CD8-positive, alpha-beta memory T cell (primary cell): ENCODE measurements around the gene AIG1. TPM values are rescaled to one million over a fixed set of nuclear protein-coding genes. Genes with fewer than 3 reads are reported as not detected.
"Not testable (repeated sequence)": the region's sequence is repeated elsewhere in the genome, so short reads cannot be mapped to it uniquely, and the experiment has no call there.

Source experiments
- CTCF ChIA-PET: fragments of 350-600 bp; sonication (Branson Sonifier 250); formaldehyde crosslinking; loops from one replicate; lab custom pipeline; 2021; ENCODE audit warnings: antibody characterized with exemption; lab: Charles Lee
- POLR2A ChIA-PET: fragments of 350-600 bp; sonication (Branson Sonifier 250); formaldehyde crosslinking; loops from one replicate; lab custom pipeline; 2021; ENCODE audit warnings: antibody characterized with exemption; lab: Charles Lee
- DNase-seq, 5 donors: peaks; one replicate each; pipeline versions ENCODE4 v3.0.0 to v3.0.0-alpha.2; 2020 to 2022; ENCODE audit warnings: mixed read lengths in 1 of 5
- H3K27ac ChIP-seq: one replicate; pipeline ENCODE4 v1.7.0; 2013; ENCODE audit warnings: low read depth, mild to moderate bottlenecking, low read length, moderate library complexity
- H3K27me3 ChIP-seq: 2 replicates; pipeline ENCODE4 v1.7.0; 2013; ENCODE audit warnings: low read length, mild to moderate bottlenecking; ENCODE audit not compliant: insufficient read depth, poor library complexity, severe bottlenecking
- H3K36me3 ChIP-seq: 2 replicates; pipeline ENCODE4 v1.7.0; 2013; ENCODE audit warnings: mild to moderate bottlenecking, low read length, moderate library complexity; ENCODE audit not compliant: insufficient read depth
- H3K4me1 ChIP-seq: 2 replicates; pipeline ENCODE4 v1.7.0; 2013; ENCODE audit warnings: mild to moderate bottlenecking, low read length, moderate library complexity; ENCODE audit not compliant: insufficient read depth
- H3K4me3 ChIP-seq: 2 replicates; pipeline ENCODE4 v1.7.0; 2013; ENCODE audit warnings: mild to moderate bottlenecking, low read length
- H3K9me3 ChIP-seq: 2 replicates; pipeline ENCODE4 v1.7.0; 2013; ENCODE audit warnings: mild to moderate bottlenecking, low read length
- H3K27ac Mint-ChIP-seq, 8 donors: one replicate each; pipeline ENCODE4 v1.8.0; 2020 to 2021; ENCODE audit warnings: mixed read lengths in 8 of 8, mild to moderate bottlenecking in 6 of 8, inconsistent platforms in 3 of 8, moderate library complexity in 3 of 8
- H3K27me3 Mint-ChIP-seq, 2 donors: one replicate each; pipeline ENCODE4 v1.8.0; 2020 to 2021; ENCODE audit warnings: mixed read lengths in 2 of 2, mild to moderate bottlenecking in 1 of 2, moderate library complexity in 1 of 2
- H3K36me3 Mint-ChIP-seq, 3 donors: one replicate each; pipeline ENCODE4 v1.8.0; 2020 to 2021; ENCODE audit warnings: mixed read lengths in 3 of 3, inconsistent platforms in 1 of 3, mild to moderate bottlenecking in 1 of 3
- H3K4me1 Mint-ChIP-seq, 3 donors: one replicate each; pipeline ENCODE4 v1.8.0; 2020 to 2021; ENCODE audit warnings: mixed read lengths in 3 of 3, inconsistent platforms in 1 of 3, mild to moderate bottlenecking in 1 of 3
- H3K4me3 Mint-ChIP-seq, 7 donors: one replicate each; pipeline ENCODE4 v1.8.0; 2020 to 2021; ENCODE audit warnings: mixed read lengths in 7 of 7, mild to moderate bottlenecking in 6 of 7, moderate library complexity in 4 of 7, inconsistent platforms in 2 of 7
- H3K9me3 Mint-ChIP-seq, 5 donors: one replicate each; pipeline ENCODE4 v1.8.0; 2020 to 2022; ENCODE audit warnings: mixed read lengths in 5 of 5, mild to moderate bottlenecking in 3 of 5, moderate library complexity in 2 of 5, inconsistent platforms in 1 of 5
- polyA plus RNA-seq: library from polyadenylated mRNA; unstranded; fragments of 300-500 nt; fragmentation: Illumina TruSeq; gene quantifications from one replicate; pipeline ENCODE4 v1.2.3, GENCODE V29; 2021
- total RNA-seq, 2 experiments: library from RNA; stranded (reverse); gene quantifications; one replicate each; pipeline ENCODE4 v1.2.3, GENCODE V29; 2021

The AIG1 gene
- total and polyA plus RNA-seq, 3 experiments from 2014 or later: 6.9 to 17.3 (median 8.2) TPM

GRCh38 chr6:143333749-143334520 is 273.2 kb downstream of the AIG1 start:
- Histone ChIP-seq H3K27ac (no peak overlapping the region), H3K36me3 (no peaks in the 10 kb centered on the region), H3K4me3 (no peak overlapping the region), H3K9me3 (no peaks in the 10 kb centered on the region), H3K4me1 (no peaks in the 10 kb centered on the region), H3K27me3 (no peaks in the 10 kb centered on the region)
- Mint-ChIP-seq H3K4me3 (no peak overlapping the region), H3K4me1 (no peaks in the 10 kb centered on the region), H3K36me3 (peaks cover 3 to 6% (median 4%) of the 10 kb centered on the region in 3 donors), H3K9me3 (no peaks in the 10 kb centered on the region), H3K27me3 (no peaks in the 10 kb centered on the region), H3K27ac (no peak overlapping the region)
- ChIA-PET POLR2A (no interaction called here), CTCF (no interaction called here)
- DNase-seq: no peak

- Mint-ChIP-seq H3K4me1 (no peaks in the 10 kb centered on the region), H3K9me3 (no peaks in the 10 kb centered on the region), H3K27ac (no peak overlapping the region), H3K36me3 (peaks cover 3 to 6% (median 4%) of the 10 kb centered on the region in 3 donors), H3K4me3 (no peak overlapping the region), H3K27me3 (no peaks in the 10 kb centered on the region)
- no peak overlapping the region for H3K4me3 ChIP-seq
- no peak for DNase-seq
- ChIA-PET CTCF (no interaction called here), POLR2A (no interaction called here)
- no peak overlapping the region for H3K27ac ChIP-seq
- H3K36me3 ChIP-seq: no peaks in the 10 kb centered on the region
- H3K27me3 ChIP-seq: no peaks in the 10 kb centered on the region
- no peaks in the 10 kb centered on the region for H3K4me1 ChIP-seq
- no peaks in the 10 kb centered on the region for H3K9me3 ChIP-seq
Observed at GRCh38 chr6:143335865-143336264, 275.2 kb downstream of the AIG1 start.

- H3K4me3 Mint-ChIP-seq: no peak overlapping the region
- POLR2A ChIA-PET: no interaction called here
Observed at GRCh38 chr6:143336446-143337152, 275.9 kb downstream of the AIG1 start.

GRCh38 chr6:143337201-143337949 is 276.7 kb downstream of the AIG1 start:
- no peak overlapping the region for H3K27ac Mint-ChIP-seq
- no peaks in the 10 kb centered on the region for H3K9me3 ChIP-seq
- H3K4me1 ChIP-seq: no peaks in the 10 kb centered on the region
- ChIA-PET POLR2A (no interaction called here), CTCF (interaction anchor here (0.7 to 1.4 kb wide), 3 partner anchors 88 to 590 kb away, joined by 3 to 5 read pairs (median 3); no protein-coding TSS in a partner anchor)
- peak in 4 of 5 donors; percentile 15 to 59 (median 26) for DNase-seq
- no peak overlapping the region for H3K27ac ChIP-seq
- no peaks in the 10 kb centered on the region for H3K27me3 ChIP-seq
- H3K4me1 Mint-ChIP-seq: no peaks in the 10 kb centered on the region
- no peaks in the 10 kb centered on the region for H3K27me3 Mint-ChIP-seq
- peaks cover 2 to 6% (median 3%) of the 10 kb centered on the region in 3 donors for H3K36me3 Mint-ChIP-seq
- no peaks in the 10 kb centered on the region for H3K36me3 ChIP-seq
- no peak overlapping the region for H3K4me3 Mint-ChIP-seq
- no peaks in the 10 kb centered on the region for H3K9me3 Mint-ChIP-seq
- H3K4me3 ChIP-seq: no peak overlapping the region

More at GRCh38 chr6:143336446-143337152, 275.9 kb downstream of the AIG1 start:
- H3K27me3 Mint-ChIP-seq: no peaks in the 10 kb centered on the region
- H3K36me3 ChIP-seq: no peaks in the 10 kb centered on the region
- no peaks in the 10 kb centered on the region for H3K4me1 Mint-ChIP-seq
- no peaks in the 10 kb centered on the region for H3K9me3 ChIP-seq
- DNase-seq: no peak
- H3K27ac Mint-ChIP-seq: no peak overlapping the region
- H3K9me3 Mint-ChIP-seq: no peaks in the 10 kb centered on the region
- peaks cover 2 to 6% (median 3%) of the 10 kb centered on the region in 3 donors for H3K36me3 Mint-ChIP-seq
- no peak overlapping the region for H3K27ac ChIP-seq
- CTCF ChIA-PET: interaction anchor here (0.6 to 1.4 kb wide), 3 partner anchors 70 to 590 kb away, joined by 3 to 5 read pairs (median 3); no protein-coding TSS in a partner anchor
- H3K4me3 ChIP-seq: no peak overlapping the region
- H3K4me1 ChIP-seq: no peaks in the 10 kb centered on the region
- H3K27me3 ChIP-seq: no peaks in the 10 kb centered on the region

- H3K4me1 ChIP-seq: no peaks in the 10 kb centered on the region
- Mint-ChIP-seq H3K36me3 (peaks cover 2 to 4% (median 3%) of the 10 kb centered on the region in 3 donors), H3K27me3 (peaks cover 0 to 4% of the 10 kb centered on the region in 2 donors), H3K27ac (no peak overlapping the region), H3K4me1 (no peaks in the 10 kb centered on the region), H3K4me3 (no peak overlapping the region), H3K9me3 (no peaks in the 10 kb centered on the region)
- no peak for DNase-seq
- no peaks in the 10 kb centered on the region for H3K9me3 ChIP-seq
- no peaks in the 10 kb centered on the region for H3K27me3 ChIP-seq
- ChIA-PET CTCF (no interaction called here), POLR2A (no interaction called here)
- no peak overlapping the region for H3K4me3 ChIP-seq
- no peak overlapping the region for H3K27ac ChIP-seq
- no peaks in the 10 kb centered on the region for H3K36me3 ChIP-seq
Observed at GRCh38 chr6:143339223-143339622, 278.5 kb downstream of the AIG1 start.

- H3K9me3 Mint-ChIP-seq, DNase-seq, H3K36me3 ChIP-seq, H3K27ac ChIP-seq, H3K4me3 ChIP-seq, H3K27ac Mint-ChIP-seq, H3K4me1 ChIP-seq, H3K27me3 ChIP-seq, H3K36me3 Mint-ChIP-seq, H3K4me1 Mint-ChIP-seq, H3K4me3 Mint-ChIP-seq, POLR2A ChIA-PET, H3K27me3 Mint-ChIP-seq, H3K9me3 ChIP-seq, CTCF ChIA-PET: not testable (repeated sequence)
Observed at GRCh38 chr6:143345477-143345876, 284.8 kb downstream of the AIG1 start.

- no peaks in the 10 kb centered on the region for H3K4me1 ChIP-seq
- H3K9me3 Mint-ChIP-seq: peaks cover 0 to under 1% (median 0%) of the 10 kb centered on the region in 5 donors
- no peaks in the 10 kb centered on the region for H3K36me3 Mint-ChIP-seq
- H3K27ac ChIP-seq: no peak overlapping the region
- POLR2A ChIA-PET: no interaction called here
- no peaks in the 10 kb centered on the region for H3K36me3 ChIP-seq
- H3K9me3 ChIP-seq: no peaks in the 10 kb centered on the region
- H3K27me3 Mint-ChIP-seq: peaks cover 0 to 6% of the 10 kb centered on the region in 2 donors
- H3K4me3 Mint-ChIP-seq: no peak overlapping the region
- DNase-seq: no peak
- H3K4me1 Mint-ChIP-seq: no peaks in the 10 kb centered on the region
- H3K27me3 ChIP-seq: no peaks in the 10 kb centered on the region
- H3K4me3 ChIP-seq: no peak overlapping the region
- CTCF ChIA-PET: no interaction called here
- H3K27ac Mint-ChIP-seq: no peak overlapping the region
Observed at GRCh38 chr6:143346004-143346403, 285.3 kb downstream of the AIG1 start.
